ENCODE results near the gene CCDC107.

CCDC107 gene

DNA sequence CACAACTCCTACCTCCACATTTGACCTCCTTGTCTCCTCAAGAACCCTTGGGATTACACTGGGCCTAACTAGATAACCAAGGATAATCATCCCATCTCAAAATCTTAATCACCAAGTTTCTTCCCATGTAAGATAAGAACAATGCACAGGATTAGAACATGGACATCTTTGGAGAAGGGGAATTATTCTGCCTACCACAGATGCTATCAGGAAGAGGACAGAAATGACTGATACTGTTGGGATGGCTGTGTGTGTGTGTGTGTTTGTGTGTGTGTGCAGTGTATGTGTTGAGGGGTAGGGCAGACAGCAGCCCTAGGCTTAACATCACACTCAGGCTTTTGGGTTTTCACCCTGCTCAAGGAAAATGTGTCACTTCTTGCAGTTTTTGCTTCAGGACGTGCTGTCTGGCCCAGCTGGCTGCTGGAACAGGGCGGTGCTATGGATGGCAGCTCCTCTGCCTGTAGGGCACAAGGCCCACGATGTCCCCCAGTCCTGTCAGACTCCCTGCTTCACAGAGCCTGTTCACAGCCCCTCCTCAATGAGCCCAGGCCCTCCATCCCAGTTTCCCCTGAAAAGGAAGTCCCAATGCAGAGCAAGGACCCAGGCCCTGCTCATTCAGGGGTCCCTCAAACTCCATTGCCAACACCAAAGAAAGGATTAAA is 23.4 kb downstream of the CCDC107 start:
- TF ChIP-seq GLIS1 (tag by site-specific recombination; IDR thresholded peaks at IDR 0.05) (no peak), ZNF239 (tag by site-specific recombination; IDR thresholded peaks at IDR 0.05) (no peak), ZBTB17 (tag by site-specific recombination; IDR thresholded peaks at IDR 0.05) (no peak), ZSCAN30 (tag by site-specific recombination; IDR thresholded peaks at IDR 0.05) (no peak), ZNF701 (tag by site-specific recombination; IDR thresholded peaks at IDR 0.05) (no peak), ZNF830 (tag by site-specific recombination; IDR thresholded peaks at IDR 0.05; ENCODE audit: low read depth) (no peak), ZNF521 (tag by site-specific recombination; IDR thresholded peaks at IDR 0.05) (no peak)
- TF ChIP-seq, protein P1, sequence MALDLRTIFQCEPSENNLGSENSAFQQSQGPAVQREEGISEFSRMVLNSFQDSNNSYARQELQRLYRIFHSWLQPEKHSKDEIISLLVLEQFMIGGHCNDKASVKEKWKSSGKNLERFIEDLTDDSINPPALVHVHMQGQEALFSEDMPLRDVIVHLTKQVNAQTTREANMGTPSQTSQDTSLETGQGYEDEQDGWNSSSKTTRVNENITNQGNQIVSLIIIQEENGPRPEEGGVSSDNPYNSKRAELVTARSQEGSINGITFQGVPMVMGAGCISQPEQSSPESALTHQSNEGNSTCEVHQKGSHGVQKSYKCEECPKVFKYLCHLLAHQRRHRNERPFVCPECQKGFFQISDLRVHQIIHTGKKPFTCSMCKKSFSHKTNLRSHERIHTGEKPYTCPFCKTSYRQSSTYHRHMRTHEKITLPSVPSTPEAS (tag by site-specific recombination; IDR thresholded peaks at IDR 0.05) = 0 out of 2 replicates have a peak, but pooled peaks have one; percentile 25
- no peaks in the 10 kb centered on the region for H3K4me1 ChIP-seq (ENCODE audit: control insufficient read depth, insufficient read depth, low read length)
- H3K27ac ChIP-seq (ENCODE audit: extremely low read depth, low read depth, low read length) = no peak overlapping the region
- ChIA-PET CTCF (no interaction called here), POLR2A (interaction anchor here (1.2 kb wide), 1 partner anchor 9 kb away, joined by 4 read pairs; no protein-coding TSS in a partner anchor)
- peaks cover 0 to 32% of the 10 kb centered on the region in 2 experiments; a peak in 1 of 3 replicates for H3K36me3 ChIP-seq (ENCODE audit: control insufficient read depth in 2 of 2, insufficient read depth in 1 of 2, low read length in 2 of 2)
- no peaks in the 10 kb centered on the region for H3K9me3 ChIP-seq (ENCODE audit: control insufficient read depth, insufficient read depth, low read depth, low read length)
- H3K4me3 ChIP-seq (ENCODE audit: low read depth, low read length) = no peak overlapping the region

DNA sequence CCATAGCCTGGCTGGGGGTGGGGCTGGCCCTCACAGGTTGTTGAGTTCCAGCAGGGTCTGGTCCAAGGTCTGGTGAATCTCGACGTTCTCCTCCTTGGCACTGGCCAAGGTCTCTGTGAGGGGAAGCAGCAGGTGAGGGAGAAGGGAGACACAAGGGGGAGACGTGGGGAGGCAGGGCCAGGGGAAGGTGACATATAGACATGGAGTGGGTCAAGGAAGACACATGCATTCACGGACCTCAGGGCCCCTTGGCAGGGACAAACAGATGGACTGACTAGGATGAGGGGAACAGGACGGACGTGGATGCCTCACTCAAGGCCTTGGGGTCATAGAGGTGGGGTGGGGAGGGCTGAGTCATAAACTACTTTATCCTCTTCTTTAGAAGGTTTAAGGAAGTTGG is 24.0 kb downstream of the CCDC107 start:
- no peaks in the 10 kb centered on the region for H3K4me1 ChIP-seq (ENCODE audit: control insufficient read depth, insufficient read depth, low read length)
- H3K9me3 ChIP-seq (ENCODE audit: control insufficient read depth, insufficient read depth, low read depth, low read length) = no peaks in the 10 kb centered on the region
- no peak overlapping the region for H3K27ac ChIP-seq (ENCODE audit: extremely low read depth, low read depth, low read length)
- H3K36me3 ChIP-seq (ENCODE audit: control insufficient read depth in 2 of 2, insufficient read depth in 1 of 2, low read length in 2 of 2) = peaks cover 0 to 32% of the 10 kb centered on the region in 2 experiments; a peak in 1 of 3 replicates
- TF ChIP-seq ZBTB6 (tag by site-specific recombination; IDR thresholded peaks at IDR 0.05) = no peak
- TF ChIP-seq KLF7 (tag by site-specific recombination; IDR thresholded peaks at IDR 0.05; ENCODE audit: borderline replicate concordance) = no peak
- TF ChIP-seq, protein P2, sequence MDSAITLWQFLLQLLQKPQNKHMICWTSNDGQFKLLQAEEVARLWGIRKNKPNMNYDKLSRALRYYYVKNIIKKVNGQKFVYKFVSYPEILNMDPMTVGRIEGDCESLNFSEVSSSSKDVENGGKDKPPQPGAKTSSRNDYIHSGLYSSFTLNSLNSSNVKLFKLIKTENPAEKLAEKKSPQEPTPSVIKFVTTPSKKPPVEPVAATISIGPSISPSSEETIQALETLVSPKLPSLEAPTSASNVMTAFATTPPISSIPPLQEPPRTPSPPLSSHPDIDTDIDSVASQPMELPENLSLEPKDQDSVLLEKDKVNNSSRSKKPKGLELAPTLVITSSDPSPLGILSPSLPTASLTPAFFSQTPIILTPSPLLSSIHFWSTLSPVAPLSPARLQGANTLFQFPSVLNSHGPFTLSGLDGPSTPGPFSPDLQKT (IDR thresholded peaks at IDR 0.05; ENCODE audit: borderline replicate concordance, low read depth, low read length) = no peak
- TF ChIP-seq SP7 (tag by site-specific recombination; IDR thresholded peaks at IDR 0.05) = no peak
- TF ChIP-seq, protein P3, sequence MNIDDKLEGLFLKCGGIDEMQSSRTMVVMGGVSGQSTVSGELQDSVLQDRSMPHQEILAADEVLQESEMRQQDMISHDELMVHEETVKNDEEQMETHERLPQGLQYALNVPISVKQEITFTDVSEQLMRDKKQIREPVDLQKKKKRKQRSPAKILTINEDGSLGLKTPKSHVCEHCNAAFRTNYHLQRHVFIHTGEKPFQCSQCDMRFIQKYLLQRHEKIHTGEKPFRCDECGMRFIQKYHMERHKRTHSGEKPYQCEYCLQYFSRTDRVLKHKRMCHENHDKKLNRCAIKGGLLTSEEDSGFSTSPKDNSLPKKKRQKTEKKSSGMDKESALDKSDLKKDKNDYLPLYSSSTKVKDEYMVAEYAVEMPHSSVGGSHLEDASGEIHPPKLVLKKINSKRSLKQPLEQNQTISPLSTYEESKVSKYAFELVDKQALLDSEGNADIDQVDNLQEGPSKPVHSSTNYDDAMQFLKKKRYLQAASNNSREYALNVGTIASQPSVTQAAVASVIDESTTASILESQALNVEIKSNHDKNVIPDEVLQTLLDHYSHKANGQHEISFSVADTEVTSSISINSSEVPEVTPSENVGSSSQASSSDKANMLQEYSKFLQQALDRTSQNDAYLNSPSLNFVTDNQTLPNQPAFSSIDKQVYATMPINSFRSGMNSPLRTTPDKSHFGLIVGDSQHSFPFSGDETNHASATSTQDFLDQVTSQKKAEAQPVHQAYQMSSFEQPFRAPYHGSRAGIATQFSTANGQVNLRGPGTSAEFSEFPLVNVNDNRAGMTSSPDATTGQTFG (tag by site-specific recombination; IDR thresholded peaks at IDR 0.05; ENCODE audit: borderline replicate concordance) = no peak
- TF ChIP-seq OSR2 (tag by site-specific recombination; IDR thresholded peaks at IDR 0.05) = no peak
- no peak for TF ChIP-seq SCRT1 (tag by site-specific recombination; IDR thresholded peaks at IDR 0.05; ENCODE audit: borderline replicate concordance)
- TF ChIP-seq ZNF174 (tag by site-specific recombination; IDR thresholded peaks at IDR 0.05) = no peak
- no peak for TF ChIP-seq ZNF600 (tag by site-specific recombination; IDR thresholded peaks at IDR 0.05)
- TF ChIP-seq ZNF776 (tag by site-specific recombination; IDR thresholded peaks at IDR 0.05; ENCODE audit: borderline replicate concordance) = no peak
- ChIA-PET POLR2A (no interaction called here), CTCF (interaction anchor here (0.7 kb wide), 1 partner anchor 17 kb away, joined by 4 read pairs; the partner anchor contains the start of gene ARHGEF39)
- no peak overlapping the region for H3K4me3 ChIP-seq (ENCODE audit: low read depth, low read length)

Data from HEK293 (cell line).